Measurements from ENCODE around the gene OPN1MW2.
"Not testable (repeated sequence)": the region's sequence is repeated elsewhere in the genome, so short reads cannot be mapped to it uniquely, and the experiment has no call there.

DNA sequence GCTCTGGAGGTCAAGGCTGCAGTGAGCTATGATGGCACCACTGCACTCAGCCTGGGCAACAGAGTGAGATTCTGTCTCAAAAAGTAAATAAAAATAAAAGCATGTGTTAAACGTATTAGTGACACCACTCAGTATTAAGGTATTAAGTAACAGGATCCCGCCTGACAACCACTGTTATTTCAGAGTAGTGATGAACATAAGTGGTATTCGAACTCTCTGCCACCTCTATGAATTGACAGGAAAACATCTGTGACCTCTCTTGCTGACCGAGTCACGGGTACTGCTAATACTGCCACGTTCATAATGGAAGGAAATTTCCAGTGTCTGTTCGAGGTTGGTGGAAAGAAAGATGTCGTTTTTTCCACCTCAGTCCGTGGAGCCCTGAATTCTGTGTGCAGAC, 7.2 kb downstream of the OPN1MW2 start:
- not testable (repeated sequence) for TF ChIP-seq TCF7L2 (IDR thresholded peaks at IDR 0.05; ENCODE audit: low read depth, low read length)
- TF ChIP-seq, protein P1, sequence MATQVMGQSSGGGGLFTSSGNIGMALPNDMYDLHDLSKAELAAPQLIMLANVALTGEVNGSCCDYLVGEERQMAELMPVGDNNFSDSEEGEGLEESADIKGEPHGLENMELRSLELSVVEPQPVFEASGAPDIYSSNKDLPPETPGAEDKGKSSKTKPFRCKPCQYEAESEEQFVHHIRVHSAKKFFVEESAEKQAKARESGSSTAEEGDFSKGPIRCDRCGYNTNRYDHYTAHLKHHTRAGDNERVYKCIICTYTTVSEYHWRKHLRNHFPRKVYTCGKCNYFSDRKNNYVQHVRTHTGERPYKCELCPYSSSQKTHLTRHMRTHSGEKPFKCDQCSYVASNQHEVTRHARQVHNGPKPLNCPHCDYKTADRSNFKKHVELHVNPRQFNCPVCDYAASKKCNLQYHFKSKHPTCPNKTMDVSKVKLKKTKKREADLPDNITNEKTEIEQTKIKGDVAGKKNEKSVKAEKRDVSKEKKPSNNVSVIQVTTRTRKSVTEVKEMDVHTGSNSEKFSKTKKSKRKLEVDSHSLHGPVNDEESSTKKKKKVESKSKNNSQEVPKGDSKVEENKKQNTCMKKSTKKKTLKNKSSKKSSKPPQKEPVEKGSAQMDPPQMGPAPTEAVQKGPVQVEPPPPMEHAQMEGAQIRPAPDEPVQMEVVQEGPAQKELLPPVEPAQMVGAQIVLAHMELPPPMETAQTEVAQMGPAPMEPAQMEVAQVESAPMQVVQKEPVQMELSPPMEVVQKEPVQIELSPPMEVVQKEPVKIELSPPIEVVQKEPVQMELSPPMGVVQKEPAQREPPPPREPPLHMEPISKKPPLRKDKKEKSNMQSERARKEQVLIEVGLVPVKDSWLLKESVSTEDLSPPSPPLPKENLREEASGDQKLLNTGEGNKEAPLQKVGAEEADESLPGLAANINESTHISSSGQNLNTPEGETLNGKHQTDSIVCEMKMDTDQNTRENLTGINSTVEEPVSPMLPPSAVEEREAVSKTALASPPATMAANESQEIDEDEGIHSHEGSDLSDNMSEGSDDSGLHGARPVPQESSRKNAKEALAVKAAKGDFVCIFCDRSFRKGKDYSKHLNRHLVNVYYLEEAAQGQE (IDR thresholded peaks at IDR 0.05; ENCODE audit: insufficient read depth in 1 of 2, low read depth in 2 of 2, low read length in 1 of 2) = not testable (repeated sequence)
- TF ChIP-seq, protein P2, sequence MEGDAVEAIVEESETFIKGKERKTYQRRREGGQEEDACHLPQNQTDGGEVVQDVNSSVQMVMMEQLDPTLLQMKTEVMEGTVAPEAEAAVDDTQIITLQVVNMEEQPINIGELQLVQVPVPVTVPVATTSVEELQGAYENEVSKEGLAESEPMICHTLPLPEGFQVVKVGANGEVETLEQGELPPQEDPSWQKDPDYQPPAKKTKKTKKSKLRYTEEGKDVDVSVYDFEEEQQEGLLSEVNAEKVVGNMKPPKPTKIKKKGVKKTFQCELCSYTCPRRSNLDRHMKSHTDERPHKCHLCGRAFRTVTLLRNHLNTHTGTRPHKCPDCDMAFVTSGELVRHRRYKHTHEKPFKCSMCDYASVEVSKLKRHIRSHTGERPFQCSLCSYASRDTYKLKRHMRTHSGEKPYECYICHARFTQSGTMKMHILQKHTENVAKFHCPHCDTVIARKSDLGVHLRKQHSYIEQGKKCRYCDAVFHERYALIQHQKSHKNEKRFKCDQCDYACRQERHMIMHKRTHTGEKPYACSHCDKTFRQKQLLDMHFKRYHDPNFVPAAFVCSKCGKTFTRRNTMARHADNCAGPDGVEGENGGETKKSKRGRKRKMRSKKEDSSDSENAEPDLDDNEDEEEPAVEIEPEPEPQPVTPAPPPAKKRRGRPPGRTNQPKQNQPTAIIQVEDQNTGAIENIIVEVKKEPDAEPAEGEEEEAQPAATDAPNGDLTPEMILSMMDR (IDR thresholded peaks at IDR 0.05) = not testable (repeated sequence)
